GM19397 (cell line): ENCODE data around the gene NOS3.
"Not testable (repeated sequence)": the region's sequence is repeated elsewhere in the genome, so short reads cannot be mapped to it uniquely, and the experiment has no call there.

Source experiments
- ATAC-seq: cut with Tn5 transposase; IDR thresholded peaks from one replicate; pipeline ENCODE4 v1.9.1; 2021; ENCODE audit warnings: mild to moderate bottlenecking, moderate library complexity; ENCODE audit not compliant: unreplicated experiment

NOS3 gene

GRCh38 chr7:150997817-150998216, 7.0 kb downstream of the NOS3 start:
- no peak for ATAC-seq

DNA sequence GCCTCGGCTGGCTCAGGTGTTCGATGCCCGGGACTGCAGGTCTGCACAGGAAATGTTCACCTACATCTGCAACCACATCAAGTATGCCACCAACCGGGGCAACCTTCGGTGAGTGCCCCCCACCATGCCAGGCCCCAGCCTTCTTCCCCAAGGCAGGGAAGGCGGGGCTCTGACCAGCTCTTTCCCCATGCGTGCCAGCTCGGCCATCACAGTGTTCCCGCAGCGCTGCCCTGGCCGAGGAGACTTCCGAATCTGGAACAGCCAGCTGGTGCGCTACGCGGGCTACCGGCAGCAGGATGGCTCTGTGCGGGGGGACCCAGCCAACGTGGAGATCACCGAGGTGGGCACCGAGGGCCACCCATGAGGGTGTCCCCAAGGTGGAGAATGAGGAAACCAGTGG, 7.5 kb downstream of the NOS3 start:
- ATAC-seq = no peak

GRCh38 chr7:150999001-150999400, 8.2 kb downstream of the NOS3 start:
- no peak for ATAC-seq

GRCh38 chr7:150999497-151000230, 8.8 kb downstream of the NOS3 start:
- no peak for ATAC-seq

- no peak for ATAC-seq
Observed at GRCh38 chr7:151000897-151001495, 10.2 kb downstream of the NOS3 start.

DNA sequence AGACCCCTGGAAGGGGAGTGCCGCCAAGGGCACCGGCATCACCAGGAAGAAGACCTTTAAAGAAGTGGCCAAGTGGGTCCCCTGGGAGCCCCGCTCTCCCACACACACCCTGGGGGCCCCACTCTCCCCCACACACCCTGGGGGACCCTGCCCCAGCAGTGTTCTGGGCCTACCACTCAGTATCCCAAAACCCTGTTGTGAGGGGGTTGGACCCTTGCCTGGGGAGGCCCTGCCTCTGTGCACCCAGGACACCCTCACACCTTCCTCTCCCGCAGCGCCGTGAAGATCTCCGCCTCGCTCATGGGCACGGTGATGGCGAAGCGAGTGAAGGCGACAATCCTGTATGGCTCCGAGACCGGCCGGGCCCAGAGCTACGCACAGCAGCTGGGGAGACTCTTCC, 10.7 kb downstream of the NOS3 start:
- ATAC-seq = no peak

DNA sequence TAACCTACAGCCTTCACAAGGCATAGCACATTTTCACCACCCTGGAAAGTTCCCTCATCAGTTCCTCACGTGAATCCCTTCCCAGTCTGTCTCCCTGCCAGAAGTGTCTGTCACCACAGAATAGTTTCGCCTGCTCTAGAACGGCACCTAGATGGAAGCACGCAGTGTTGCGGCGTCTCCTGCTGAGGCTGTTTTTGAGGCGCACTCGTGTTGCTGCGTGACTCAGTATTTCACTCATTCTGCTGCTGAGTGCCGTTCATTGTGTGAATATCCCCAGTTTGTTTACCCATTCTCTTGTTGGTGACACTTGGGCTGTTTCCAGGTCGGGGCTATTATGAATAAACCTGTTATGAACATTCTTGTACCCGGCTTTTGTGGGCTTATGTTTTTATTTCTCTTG, 12.8 kb downstream of the NOS3 start:
- ATAC-seq = no peak

DNA sequence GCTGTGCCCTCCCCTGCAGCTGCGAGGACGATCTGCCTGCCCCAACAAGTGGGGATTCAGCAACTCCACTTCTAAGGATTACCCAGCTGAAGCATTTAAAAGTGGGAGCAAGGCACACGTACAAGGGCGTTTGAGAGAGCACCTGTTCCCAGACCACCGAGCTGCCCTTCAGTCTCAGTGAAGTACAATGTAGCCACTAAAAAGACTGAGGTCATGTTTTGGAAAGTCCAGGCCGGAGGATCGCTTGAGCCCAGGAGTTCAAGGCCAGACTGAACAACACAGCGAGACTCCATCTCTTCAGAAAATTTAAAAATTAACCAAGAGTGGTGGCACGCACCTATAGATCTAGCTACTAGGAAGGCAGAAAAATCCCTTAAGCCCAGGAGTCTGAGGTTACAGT, 14.7 kb downstream of the NOS3 start:
- no peak for ATAC-seq

DNA sequence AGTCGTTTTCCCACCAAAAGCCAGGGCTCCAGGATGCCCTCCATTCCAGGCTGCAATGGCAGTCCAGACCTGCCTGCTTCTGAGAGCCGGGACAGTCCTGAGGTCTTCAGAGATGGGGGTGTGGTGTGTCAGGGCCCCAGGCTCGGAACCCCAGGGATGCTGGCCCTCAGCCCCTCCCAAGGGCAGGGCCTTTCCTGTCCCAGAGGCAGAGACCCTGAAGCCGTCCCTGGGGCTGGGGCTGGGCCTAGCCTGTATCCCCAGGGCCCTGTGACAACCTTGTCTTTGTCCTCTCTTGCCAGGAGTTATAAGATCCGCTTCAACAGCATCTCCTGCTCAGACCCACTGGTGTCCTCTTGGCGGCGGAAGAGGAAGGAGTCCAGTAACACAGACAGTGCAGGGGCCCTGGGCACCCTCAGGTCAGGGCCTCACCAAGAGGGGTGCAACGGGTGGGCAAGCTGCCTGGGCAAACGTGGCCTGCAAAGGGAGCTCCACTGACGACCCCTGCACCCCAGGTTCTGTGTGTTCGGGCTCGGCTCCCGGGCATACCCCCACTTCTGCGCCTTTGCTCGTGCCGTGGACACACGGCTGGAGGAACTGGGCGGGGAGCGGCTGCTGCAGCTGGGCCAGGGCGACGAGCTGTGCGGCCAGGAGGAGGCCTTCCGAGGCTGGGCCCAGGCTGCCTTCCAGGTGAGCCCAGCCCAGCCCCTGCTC, 15.9 kb downstream of the NOS3 start:
- no peak for ATAC-seq

GRCh38 chr7:151007469-151007898, 16.7 kb downstream of the NOS3 start:
- ATAC-seq = no peak

DNA sequence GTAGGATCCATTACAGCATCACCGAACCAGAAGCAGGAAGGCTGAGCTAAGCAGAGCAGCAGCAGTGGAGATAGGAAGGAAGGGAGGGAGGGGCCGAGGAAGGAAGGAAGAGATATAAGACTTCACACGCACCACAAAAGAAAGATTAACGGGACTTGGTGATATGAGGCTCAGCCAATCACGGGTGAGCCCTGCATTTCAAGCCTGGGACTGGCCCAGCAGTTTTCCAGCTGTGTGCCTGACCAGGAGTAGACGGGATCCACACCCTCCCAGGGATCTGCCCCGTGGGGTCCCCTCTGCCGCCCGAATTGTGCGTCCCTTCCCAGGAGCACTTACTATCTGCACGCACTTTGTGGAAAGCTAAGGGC, 17.3 kb downstream of the NOS3 start:
- ATAC-seq = no peak

DNA sequence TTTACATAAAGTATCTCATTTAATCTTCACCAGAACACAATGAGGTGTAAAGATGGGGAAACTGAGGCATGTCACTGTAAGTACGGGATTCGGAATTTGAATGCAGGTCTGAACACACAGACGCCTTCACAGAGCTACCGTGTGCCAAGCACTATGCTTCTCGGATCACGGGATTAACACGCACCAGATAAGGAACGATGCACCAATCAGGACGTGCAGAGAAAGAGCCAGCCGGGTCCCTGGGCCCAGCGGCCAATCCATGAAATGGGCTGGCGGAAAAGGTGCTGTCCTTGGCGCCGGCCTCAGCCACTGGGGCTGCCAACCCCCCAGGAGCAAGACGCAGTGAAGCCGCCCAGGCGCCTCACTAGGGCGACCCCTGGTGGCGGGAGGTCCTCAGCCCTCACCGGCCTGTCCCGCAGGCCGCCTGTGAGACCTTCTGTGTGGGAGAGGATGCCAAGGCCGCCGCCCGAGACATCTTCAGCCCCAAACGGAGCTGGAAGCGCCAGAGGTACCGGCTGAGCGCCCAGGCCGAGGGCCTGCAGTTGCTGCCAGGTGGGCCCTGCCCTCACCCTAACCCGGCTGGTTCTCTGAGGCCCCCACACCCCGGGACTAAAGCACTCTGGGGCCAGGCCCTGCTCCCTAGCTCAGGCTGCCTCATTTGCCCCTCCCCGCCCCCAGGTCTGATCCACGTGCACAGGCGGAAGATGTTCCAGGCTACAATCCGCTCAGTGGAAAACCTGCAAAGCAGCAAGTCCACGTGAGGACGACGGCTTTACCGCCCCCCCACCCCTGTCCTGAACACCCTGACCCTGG, 17.9 kb downstream of the NOS3 start:
- peak; percentile 52 for ATAC-seq

DNA sequence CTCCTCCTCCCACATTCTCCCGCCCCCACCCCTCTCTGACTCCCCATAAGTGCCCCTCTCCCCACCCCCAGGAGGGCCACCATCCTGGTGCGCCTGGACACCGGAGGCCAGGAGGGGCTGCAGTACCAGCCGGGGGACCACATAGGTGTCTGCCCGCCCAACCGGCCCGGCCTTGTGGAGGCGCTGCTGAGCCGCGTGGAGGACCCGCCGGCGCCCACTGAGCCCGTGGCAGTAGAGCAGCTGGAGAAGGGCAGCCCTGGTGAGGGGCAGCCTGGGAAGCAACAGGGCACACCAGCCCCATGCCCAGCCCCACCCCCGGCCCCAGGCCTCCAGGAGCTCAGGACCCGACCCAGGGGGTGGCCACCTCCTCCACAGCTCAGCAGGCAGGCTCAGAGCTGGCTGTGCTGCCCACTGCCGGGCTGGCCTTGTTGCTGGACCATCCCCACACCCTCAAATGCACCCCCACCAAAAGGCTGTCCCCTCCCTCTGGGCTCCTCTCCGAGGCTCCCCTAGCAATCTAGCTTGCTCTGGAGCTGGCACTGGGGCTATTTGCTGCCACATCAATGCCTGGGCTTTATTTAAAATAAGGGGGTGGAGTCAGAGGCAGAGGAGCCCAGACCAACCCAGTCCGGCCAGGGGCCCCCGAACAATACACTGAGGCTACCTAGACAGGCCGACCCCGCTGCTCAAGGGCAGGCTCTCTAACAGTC, 18.7 kb downstream of the NOS3 start:
- ATAC-seq = no peak

- no peak for ATAC-seq
Observed at GRCh38 chr7:151010037-151010306, 19.2 kb downstream of the NOS3 start.

GRCh38 chr7:151010307-151011096, 19.7 kb downstream of the NOS3 start:
- ATAC-seq = no peak

GRCh38 chr7:151011097-151011409, 20.2 kb downstream of the NOS3 start:
- no peak for ATAC-seq

- not testable (repeated sequence) for ATAC-seq
Observed at GRCh38 chr7:151011616-151012015, 20.8 kb downstream of the NOS3 start.

- no peak for ATAC-seq
Observed at GRCh38 chr7:151012031-151012692, 21.3 kb downstream of the NOS3 start.

DNA sequence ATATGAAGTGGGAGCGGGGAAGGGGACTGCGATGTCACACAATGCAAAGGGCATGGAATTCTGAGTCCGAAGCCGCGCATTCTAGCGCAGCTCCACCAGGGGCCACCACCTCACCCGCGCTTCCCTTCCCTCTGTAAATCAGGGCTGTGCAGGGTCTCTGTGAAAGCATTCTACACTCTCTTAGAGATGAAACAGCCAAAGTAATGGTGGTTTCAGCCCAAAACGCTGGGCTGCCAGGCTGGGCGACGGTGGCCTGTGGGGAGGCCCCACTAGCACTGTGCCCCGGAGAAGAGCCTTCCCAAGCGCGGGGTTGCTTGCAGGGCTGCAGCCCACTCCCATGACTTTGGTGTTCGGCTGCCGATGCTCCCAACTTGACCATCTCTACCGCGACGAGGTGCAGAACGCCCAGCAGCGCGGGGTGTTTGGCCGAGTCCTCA, 22.1 kb downstream of the NOS3 start:
- no peak for ATAC-seq

DNA sequence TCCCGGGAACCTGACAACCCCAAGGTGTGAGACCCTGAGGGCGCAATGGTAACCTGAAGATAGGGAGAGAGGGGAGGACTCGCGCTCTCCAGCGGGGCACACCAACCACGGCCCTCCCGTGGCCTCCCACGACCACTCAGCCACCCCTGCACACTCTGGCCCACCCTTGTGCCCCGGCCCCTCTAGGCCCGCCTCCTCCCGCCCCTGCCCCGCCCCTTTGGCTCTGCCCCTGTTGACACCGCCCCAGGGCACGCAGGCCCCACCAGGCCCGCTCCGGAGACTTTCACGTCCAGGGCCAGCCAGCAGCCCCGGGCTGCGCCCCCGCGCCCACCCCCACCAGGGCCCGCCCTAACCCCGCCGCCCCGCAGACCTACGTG, 22.5 kb downstream of the NOS3 start:
- ATAC-seq = no peak
